ENCODE results near the gene UBE2V1.
"Not testable (repeated sequence)": the region's sequence is repeated elsewhere in the genome, so short reads cannot be mapped to it uniquely, and the experiment has no call there.

Gene UBE2V1

GRCh38 chr20:50093240-50093639 is 19.7 kb downstream of the UBE2V1 start:
- DNase-seq, result no peak

GRCh38 chr20:50092436-50092835 is 20.5 kb downstream of the UBE2V1 start:
- DNase-seq, result no peak

GRCh38 chr20:50089787-50090177 is 23.2 kb downstream of the UBE2V1 start:
- no peak for DNase-seq

GRCh38 chr20:50089140-50089786 is 23.7 kb downstream of the UBE2V1 start:
- no peak for DNase-seq

GRCh38 chr20:50088022-50088421 is 24.9 kb downstream of the UBE2V1 start:
- DNase-seq, result no peak

- no peak for DNase-seq
Observed at GRCh38 chr20:50085481-50086365, 27.2 kb downstream of the UBE2V1 start.

- DNase-seq, result no peak
Observed at GRCh38 chr20:50085146-50085480, 27.8 kb downstream of the UBE2V1 start.

GRCh38 chr20:50083034-50083433 is 29.9 kb downstream of the UBE2V1 start:
- DNase-seq, result no peak

GRCh38 chr20:50082056-50082455 is 30.9 kb downstream of the UBE2V1 start:
- DNase-seq, result not testable (repeated sequence)

- DNase-seq, result no peak
Observed at GRCh38 chr20:50077818-50078601, 34.9 kb downstream of the UBE2V1 start.

- DNase-seq, result no peak
Observed at GRCh38 chr20:50073500-50073899, 39.5 kb downstream of the UBE2V1 start.

GRCh38 chr20:50071039-50071888 is 41.7 kb downstream of the UBE2V1 start:
- no peak for DNase-seq

GRCh38 chr20:50070361-50070760 is 42.6 kb downstream of the UBE2V1 start:
- DNase-seq, result no peak

GRCh38 chr20:50068041-50068651 is 44.8 kb downstream of the UBE2V1 start:
- no peak for DNase-seq

- no peak for DNase-seq
Observed at GRCh38 chr20:50067461-50067860, 45.5 kb downstream of the UBE2V1 start.

- no peak for DNase-seq
Observed at GRCh38 chr20:50067018-50067417, 45.9 kb downstream of the UBE2V1 start.

GRCh38 chr20:50066161-50066834 is 46.7 kb downstream of the UBE2V1 start:
- no peak for DNase-seq

- DNase-seq, result no peak
Observed at GRCh38 chr20:50065325-50065615, 47.7 kb downstream of the UBE2V1 start.

GRCh38 chr20:50063763-50064162 is 49.2 kb downstream of the UBE2V1 start:
- not testable (repeated sequence) for DNase-seq

GRCh38 chr20:50062006-50062838 is 50.7 kb downstream of the UBE2V1 start:
- DNase-seq, result no peak
